HepG2 (cell line): ENCODE measurements around the gene SLC45A3. TPM values are rescaled to one million over a fixed set of nuclear protein-coding genes. Genes with fewer than 3 reads are reported as not detected.

ENCODE experiments used
- EEA1 ChIP-seq: sonication (generic); formaldehyde crosslinking; IDR thresholded peaks from 2 replicates; pipeline ENCODE4 v1.5.1; 2020; ENCODE audit warnings: mild to moderate bottlenecking, missing genetic modification reagents, borderline replicate concordance
- FOXP4 ChIP-seq: sonication (generic); formaldehyde crosslinking; IDR thresholded peaks from 2 replicates; pipeline ENCODE4 v1.4.0; 2020; ENCODE audit warnings: missing genetic modification reagents
- KDM6A ChIP-seq: IDR thresholded peaks from 2 replicates; pipeline ENCODE4 v1.6.1; 2016; ENCODE audit warnings: low read depth
- KLF15 ChIP-seq: sonication (generic); formaldehyde crosslinking; IDR thresholded peaks from 2 replicates; pipeline ENCODE4 v1.8.1; 2023; ENCODE audit warnings: borderline replicate concordance, mild to moderate bottlenecking, inconsistent platforms, missing genetic modification reagents, mixed read lengths
- MTF2 ChIP-seq: sonication (generic); formaldehyde crosslinking; IDR thresholded peaks from 2 replicates; pipeline ENCODE4 v1.5.0; 2020; ENCODE audit warnings: missing genetic modification reagents, borderline replicate concordance
- POGK ChIP-seq: sonication (generic); formaldehyde crosslinking; conservative IDR thresholded peaks from 2 replicates; pipeline ENCODE4 v1.8.0; 2022; ENCODE audit warnings: mild to moderate bottlenecking, moderate library complexity, missing genetic modification reagents
- RXRA ChIP-seq: sonication (generic); formaldehyde crosslinking; IDR thresholded peaks from 2 replicates; pipeline ENCODE4 v1.5.1; 2020; ENCODE audit warnings: missing genetic modification reagents
- SNAPC4 ChIP-seq: sonication (generic); formaldehyde crosslinking; IDR thresholded peaks from 2 replicates; pipeline ENCODE4 v1.4.0; 2020; ENCODE audit warnings: mild to moderate bottlenecking, missing genetic modification reagents
- TRIM24 ChIP-seq: sonication (generic); formaldehyde crosslinking; IDR thresholded peaks from 2 replicates; pipeline ENCODE4 v1.8.0; 2022; ENCODE audit warnings: mild to moderate bottlenecking, missing genetic modification reagents
- ZFP91 ChIP-seq: sonication (generic); formaldehyde crosslinking; IDR thresholded peaks from 2 replicates; pipeline ENCODE4 v1.9.0; 2022; ENCODE audit warnings: missing genetic modification reagents, mild to moderate bottlenecking, borderline replicate concordance
- ZNF251 ChIP-seq: sonication (generic); formaldehyde crosslinking; IDR thresholded peaks from 2 replicates; pipeline ENCODE4 v1.9.0; 2021; ENCODE audit warnings: mild to moderate bottlenecking, missing genetic modification reagents
- ZNF333 ChIP-seq: sonication (generic); formaldehyde crosslinking; IDR thresholded peaks from 2 replicates; pipeline ENCODE4 v1.4.0; 2020; ENCODE audit warnings: mild to moderate bottlenecking, missing genetic modification reagents, borderline replicate concordance
- ZNF761 ChIP-seq: sonication (generic); formaldehyde crosslinking; conservative IDR thresholded peaks from 2 replicates; pipeline ENCODE4 v1.4.0; 2020; ENCODE audit warnings: mild to moderate bottlenecking, missing genetic modification reagents
- polyA plus RNA-seq, 8 experiments: library from polyadenylated mRNA; depleted of rRNA in 3 of 8; stranded (reverse) in 7 of 8; unstranded in 1 of 8; fragments of >200 nt; fragmentation: Illumina TruSeq in 4 of 8; extraction: Trizol in 4 of 8; gene quantifications; 2 replicates each; pipeline versions ENCODE4 v1.2.1 to v1.2.3, GENCODE V29; 2011 to 2016; ENCODE audit warnings: low read depth in 4 of 8, missing spikeins in 1 of 8, mixed read lengths in 1 of 8; ENCODE audit not compliant: insufficient read depth in 1 of 8
- total RNA-seq, 5 experiments: library from RNA; depleted of rRNA; stranded (reverse); fragments of >200 nt; fragmentation: Illumina TruSeq; extraction: Trizol; gene quantifications; 2 replicates each; pipeline ENCODE4 v1.2.3, GENCODE V29; 2016; ENCODE audit warnings: low read depth in 1 of 5
- TF ChIP-seq, protein P1 (sequence below): sonication (generic); formaldehyde crosslinking; IDR thresholded peaks from 2 replicates; pipeline ENCODE4 v1.5.0; 2020; ENCODE audit warnings: mild to moderate bottlenecking, missing genetic modification reagents, moderate library complexity
- TF ChIP-seq, protein P2 (sequence below): IDR thresholded peaks from 2 replicates; pipeline ENCODE4 v1.6.1; 2018; ENCODE audit warnings: missing genetic modification reagents

SLC45A3 gene
- total and polyA plus RNA-seq, 2 of the 13 experiments (the other 11 are each of a cell fraction or from before 2014, with no cell fraction given), result 3.4 to 4.1 TPM

DNA sequence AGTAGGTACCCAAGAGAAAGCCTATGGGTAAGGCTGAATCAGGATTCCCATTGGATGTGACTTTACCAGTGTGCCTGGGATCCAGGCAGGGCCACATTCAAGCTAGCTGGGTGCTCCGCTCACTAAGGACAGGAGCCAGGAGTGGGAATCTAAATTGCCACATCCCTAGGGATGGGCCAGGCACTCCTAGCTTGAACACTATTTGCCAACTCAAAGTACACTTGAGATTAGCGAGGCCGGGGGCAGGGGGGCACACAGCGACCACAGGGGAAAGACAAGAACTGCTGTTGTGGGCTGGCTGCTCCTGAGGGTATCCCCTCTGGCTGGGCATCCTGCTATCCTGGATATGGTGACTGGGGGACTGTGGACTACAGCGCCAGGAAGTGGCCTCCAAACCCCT, 4.3 kb downstream of the SLC45A3 start (continued):
- TF ChIP-seq, protein P1, sequence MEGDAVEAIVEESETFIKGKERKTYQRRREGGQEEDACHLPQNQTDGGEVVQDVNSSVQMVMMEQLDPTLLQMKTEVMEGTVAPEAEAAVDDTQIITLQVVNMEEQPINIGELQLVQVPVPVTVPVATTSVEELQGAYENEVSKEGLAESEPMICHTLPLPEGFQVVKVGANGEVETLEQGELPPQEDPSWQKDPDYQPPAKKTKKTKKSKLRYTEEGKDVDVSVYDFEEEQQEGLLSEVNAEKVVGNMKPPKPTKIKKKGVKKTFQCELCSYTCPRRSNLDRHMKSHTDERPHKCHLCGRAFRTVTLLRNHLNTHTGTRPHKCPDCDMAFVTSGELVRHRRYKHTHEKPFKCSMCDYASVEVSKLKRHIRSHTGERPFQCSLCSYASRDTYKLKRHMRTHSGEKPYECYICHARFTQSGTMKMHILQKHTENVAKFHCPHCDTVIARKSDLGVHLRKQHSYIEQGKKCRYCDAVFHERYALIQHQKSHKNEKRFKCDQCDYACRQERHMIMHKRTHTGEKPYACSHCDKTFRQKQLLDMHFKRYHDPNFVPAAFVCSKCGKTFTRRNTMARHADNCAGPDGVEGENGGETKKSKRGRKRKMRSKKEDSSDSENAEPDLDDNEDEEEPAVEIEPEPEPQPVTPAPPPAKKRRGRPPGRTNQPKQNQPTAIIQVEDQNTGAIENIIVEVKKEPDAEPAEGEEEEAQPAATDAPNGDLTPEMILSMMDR (CRISPR knock-in tag), result peak; percentile 18; the same call in 1 of the 2 replicates
- TF ChIP-seq MTF2 (CRISPR knock-in tag) (no peak), SNAPC4 (CRISPR knock-in tag) (no peak), EEA1 (no peak), POGK (CRISPR knock-in tag) (peak; percentile 61; the same call in 1 of the 2 replicates), ZNF333 (CRISPR knock-in tag) (no peak), KLF15 (CRISPR knock-in tag) (no peak), RXRA (CRISPR knock-in tag) (peak; percentile 63; the same call in 1 of the 2 replicates), FOXP4 (CRISPR knock-in tag) (peak; percentile 62; the same call in 1 of the 2 replicates), TRIM24 (CRISPR knock-in tag) (no peak), KDM6A (CRISPR knock-in tag) (peak; percentile 78), ZFP91 (CRISPR knock-in tag) (peak; percentile 42; the same call in 1 of the 2 replicates), ZNF251 (CRISPR knock-in tag) (no peak), ZNF761 (no peak)
- TF ChIP-seq, protein P2, sequence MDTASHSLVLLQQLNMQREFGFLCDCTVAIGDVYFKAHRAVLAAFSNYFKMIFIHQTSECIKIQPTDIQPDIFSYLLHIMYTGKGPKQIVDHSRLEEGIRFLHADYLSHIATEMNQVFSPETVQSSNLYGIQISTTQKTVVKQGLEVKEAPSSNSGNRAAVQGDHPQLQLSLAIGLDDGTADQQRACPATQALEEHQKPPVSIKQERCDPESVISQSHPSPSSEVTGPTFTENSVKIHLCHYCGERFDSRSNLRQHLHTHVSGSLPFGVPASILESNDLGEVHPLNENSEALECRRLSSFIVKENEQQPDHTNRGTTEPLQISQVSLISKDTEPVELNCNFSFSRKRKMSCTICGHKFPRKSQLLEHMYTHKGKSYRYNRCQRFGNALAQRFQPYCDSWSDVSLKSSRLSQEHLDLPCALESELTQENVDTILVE (CRISPR knock-in tag), result no peak
